ENCODE data around the gene RSPH9. TPM values are rescaled to one million over a fixed set of nuclear protein-coding genes. Genes with fewer than 3 reads are reported as not detected.

The RSPH9 gene
- total RNA-seq, 1 experiment from 2014 or later = not detected

DNA sequence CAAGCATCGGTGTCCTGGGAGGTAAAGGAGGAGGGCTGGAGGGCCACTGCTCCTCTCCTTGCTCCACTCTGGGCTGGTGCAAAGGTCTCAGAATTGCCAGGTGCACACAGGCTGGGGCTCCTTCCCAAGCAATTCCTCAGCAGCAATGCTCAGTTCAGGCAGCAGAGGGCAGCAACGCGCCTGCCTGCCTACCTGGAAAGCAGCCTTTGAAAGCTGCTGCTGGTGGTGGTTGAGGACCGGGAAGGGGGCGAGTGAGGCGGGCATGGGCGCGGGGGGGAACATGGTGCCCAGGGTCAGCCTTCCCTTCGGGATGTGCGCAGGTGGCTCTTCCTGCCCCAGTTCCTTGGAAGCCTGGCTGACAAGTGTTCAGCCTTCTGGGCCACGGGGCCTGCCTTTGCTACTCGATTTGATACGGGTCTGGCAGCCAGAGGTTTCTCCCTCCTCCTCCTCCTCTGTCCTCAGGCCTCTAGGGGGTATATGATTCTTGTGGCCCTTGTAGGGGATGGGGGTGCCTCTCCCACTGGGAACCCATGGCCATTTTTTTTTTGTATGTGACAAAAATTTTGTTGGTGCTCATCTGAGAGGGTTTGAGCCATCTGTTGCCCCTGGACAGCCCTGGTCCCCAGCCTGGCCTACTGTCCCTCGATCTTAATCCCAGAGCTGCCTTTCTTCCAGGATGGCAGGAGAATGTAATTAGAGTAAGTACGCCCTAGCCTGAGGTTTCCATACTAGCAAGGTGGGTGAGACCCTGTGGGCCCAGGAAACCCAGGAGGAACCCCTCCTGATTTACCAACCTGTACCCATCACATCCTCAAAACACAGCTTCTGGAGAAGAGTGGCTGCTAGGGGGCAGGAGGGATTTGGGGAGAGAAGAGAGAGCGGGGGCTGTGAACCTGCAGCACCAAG lies 22.7 kb downstream of the RSPH9 start:
- no peak overlapping the region for H3K4me3 ChIP-seq
- peaks cover 19% of the 10 kb centered on the region for H3K36me3 ChIP-seq
- H3K27me3 ChIP-seq (replicated peaks) = no peaks in the 10 kb centered on the region
- peaks cover 7% of the 10 kb centered on the region for H3K4me1 ChIP-seq (replicated peaks)
- DNase-seq (ENCODE audit: low read depth in 1 of 2, low spot score in 2 of 2) = peak; percentile 74 to 79
- no peak overlapping the region for H3K27ac ChIP-seq
- H3K9me3 ChIP-seq (replicated peaks) = no peaks in the 10 kb centered on the region

DNA sequence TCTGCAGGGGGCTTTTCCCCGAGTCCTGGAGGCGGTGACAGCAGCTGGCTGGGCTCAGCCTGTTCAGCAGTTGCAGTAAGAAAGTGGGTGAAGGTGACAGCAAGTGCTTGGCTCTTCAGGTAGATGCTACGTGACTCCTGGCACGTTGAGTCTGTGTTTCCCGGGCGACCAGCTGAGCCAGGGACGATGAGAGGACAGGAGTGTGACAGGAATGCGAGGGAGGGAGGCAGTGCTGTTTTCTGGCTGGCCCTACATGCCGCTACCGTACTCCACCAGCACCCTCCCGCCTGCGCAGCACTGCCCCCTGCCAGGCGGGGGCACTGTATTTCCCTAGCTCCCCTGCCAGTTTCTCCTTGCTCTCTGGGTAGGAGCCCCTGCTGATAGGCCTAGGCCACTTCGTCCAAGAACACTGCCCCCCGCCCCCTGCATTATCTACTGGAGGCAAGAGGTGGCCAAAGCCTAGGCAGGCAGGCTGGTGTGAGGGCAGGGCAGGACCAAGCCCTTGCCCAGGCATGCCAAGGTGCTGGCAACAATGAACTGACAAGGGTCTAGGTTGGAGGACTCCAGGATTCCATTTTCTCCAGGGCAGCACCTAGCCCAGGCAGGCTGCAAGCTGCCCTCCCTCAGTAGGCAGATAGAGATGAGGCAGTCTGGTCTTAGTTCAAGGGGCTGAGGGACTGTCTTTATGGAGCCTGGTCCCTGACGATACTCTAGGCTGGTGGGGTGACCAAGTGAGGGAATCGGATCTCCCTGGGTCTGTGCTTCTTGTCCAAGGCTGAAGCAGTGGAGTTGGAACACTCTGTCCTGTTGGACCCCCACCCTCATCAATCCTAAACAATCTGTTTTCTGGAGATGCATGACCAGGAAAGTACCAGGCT lies 23.6 kb downstream of the RSPH9 start:
- DNase-seq (ENCODE audit: low read depth in 1 of 2, low spot score in 2 of 2) = peak; percentile 53 to 61
- no peak overlapping the region for H3K27ac ChIP-seq

DNA sequence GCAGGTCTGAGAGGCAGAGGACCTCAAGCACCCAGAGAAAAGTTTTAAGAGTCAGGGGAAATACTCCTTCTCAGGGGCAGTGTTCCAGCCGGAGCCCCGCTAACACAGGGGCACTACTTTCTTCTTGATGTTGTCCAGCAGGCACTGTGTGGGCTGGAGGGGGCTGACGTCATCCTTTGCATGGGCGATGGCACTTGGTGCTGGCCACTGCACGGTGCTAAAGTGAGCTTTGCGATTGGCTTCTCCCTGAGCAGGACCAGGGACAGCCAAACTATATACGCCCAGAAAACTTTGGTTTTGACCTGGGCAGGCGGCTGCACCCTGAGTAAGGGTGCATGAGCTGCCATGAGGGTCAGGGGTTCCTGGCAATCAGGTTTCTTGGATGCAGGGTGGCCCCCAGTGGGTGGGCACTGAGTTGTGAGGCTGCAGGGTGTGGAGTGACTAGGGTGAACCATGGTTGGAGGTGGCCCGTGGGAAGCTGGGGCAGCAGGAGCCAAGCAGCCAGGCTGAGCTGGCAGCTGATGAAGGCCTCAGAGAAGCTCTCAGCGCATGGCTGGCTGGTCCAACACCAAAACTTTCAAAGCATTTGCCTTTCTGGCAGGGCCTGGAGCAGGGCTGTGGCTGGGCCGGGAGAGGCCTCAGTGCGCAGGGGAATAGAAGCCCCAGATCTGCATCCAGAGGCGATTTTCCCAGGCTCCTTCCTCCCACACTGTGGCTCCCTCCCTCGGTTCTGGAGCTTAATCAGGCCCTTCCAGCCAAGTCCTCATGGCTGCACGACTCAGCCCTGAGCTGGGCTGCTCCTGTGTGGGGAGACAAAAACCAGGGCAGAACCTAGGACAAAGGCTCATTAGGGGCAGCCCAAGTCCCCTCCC lies 24.4 kb downstream of the RSPH9 start:
- no peaks in the 10 kb centered on the region for H3K27me3 ChIP-seq (replicated peaks)
- peak; percentile 22 to 56 for DNase-seq (ENCODE audit: low read depth in 1 of 2, low spot score in 2 of 2)
- peaks cover 34% of the 10 kb centered on the region for H3K36me3 ChIP-seq
- no peak overlapping the region for H3K4me3 ChIP-seq
- no peak overlapping the region for H3K27ac ChIP-seq
- peaks cover 7% of the 10 kb centered on the region for H3K4me1 ChIP-seq (replicated peaks)
- no peaks in the 10 kb centered on the region for H3K9me3 ChIP-seq (replicated peaks)

More for the DNA sequence above, 23.6 kb downstream of the RSPH9 start:
- Histone ChIP-seq H3K4me3 (no peak overlapping the region), H3K4me1 (replicated peaks) (peaks cover 7% of the 10 kb centered on the region), H3K36me3 (peaks cover 25% of the 10 kb centered on the region), H3K9me3 (replicated peaks) (no peaks in the 10 kb centered on the region), H3K27me3 (replicated peaks) (no peaks in the 10 kb centered on the region)

DNA sequence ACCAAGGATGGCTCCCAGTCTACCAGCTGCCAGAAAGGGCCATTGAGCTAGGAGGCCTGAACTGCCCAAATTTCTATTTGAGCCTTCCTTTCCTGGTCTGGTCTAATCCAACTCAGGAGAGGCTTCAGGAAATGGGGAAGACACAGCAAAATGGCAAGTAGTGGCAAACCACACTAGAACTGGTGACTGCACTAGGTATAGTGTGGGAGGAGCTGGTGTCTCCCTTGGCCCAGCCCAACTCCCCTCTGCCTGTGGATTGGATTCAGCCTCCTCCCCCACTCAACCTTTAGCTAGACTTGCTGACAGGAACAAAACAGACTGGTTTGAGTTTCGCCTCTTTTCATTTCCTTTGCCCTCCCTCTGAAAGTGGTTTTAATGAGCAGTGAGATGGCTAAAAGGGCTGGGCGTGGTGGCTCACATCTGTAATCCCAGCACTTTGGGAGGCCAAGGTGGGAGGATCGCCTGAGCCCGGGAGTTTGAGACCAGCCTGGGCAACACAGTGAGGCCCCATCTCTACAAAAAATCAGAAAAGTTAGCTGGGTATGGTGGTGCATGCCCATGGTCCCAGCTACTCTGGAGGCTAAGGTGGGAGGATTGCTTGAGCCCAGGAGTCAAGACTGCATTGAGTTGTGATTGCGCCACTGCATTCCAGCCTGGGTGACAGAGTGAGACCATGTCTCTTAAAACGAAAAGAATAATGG lies 25.2 kb downstream of the RSPH9 start:
- Histone ChIP-seq H3K36me3 (peaks cover 41% of the 10 kb centered on the region), H3K9me3 (replicated peaks) (no peaks in the 10 kb centered on the region), H3K27ac (no peak overlapping the region), H3K4me1 (replicated peaks) (peaks cover 7% of the 10 kb centered on the region), H3K27me3 (replicated peaks) (no peaks in the 10 kb centered on the region), H3K4me3 (no peak overlapping the region)
- DNase-seq (ENCODE audit: low read depth in 1 of 2, low spot score in 2 of 2) = no peak

DNA sequence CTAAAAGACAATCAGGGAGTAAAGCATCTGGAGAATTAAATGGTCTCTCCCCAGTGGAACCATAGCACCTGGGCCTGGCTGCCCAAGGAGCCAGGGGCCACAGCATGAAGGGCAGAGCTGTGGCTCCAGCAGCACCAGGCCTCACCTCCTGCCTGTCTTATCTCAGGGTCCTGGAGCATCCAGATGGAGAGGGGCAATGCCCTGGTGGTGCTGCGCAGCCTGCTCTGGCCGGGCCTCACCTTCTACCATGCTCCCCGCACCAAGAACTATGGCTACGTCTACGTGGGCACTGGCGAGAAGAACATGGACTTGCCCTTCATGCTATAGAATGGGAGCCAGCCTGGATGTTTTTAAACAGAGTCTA lies 25.8 kb downstream of the RSPH9 start:
- Histone ChIP-seq H3K36me3 (peaks cover 47% of the 10 kb centered on the region), H3K27ac (no peak overlapping the region), H3K4me3 (no peak overlapping the region), H3K4me1 (replicated peaks) (peaks cover 7% of the 10 kb centered on the region), H3K27me3 (replicated peaks) (no peaks in the 10 kb centered on the region), H3K9me3 (replicated peaks) (no peaks in the 10 kb centered on the region)
- no peak for DNase-seq (ENCODE audit: low read depth in 1 of 2, low spot score in 2 of 2)

DNA sequence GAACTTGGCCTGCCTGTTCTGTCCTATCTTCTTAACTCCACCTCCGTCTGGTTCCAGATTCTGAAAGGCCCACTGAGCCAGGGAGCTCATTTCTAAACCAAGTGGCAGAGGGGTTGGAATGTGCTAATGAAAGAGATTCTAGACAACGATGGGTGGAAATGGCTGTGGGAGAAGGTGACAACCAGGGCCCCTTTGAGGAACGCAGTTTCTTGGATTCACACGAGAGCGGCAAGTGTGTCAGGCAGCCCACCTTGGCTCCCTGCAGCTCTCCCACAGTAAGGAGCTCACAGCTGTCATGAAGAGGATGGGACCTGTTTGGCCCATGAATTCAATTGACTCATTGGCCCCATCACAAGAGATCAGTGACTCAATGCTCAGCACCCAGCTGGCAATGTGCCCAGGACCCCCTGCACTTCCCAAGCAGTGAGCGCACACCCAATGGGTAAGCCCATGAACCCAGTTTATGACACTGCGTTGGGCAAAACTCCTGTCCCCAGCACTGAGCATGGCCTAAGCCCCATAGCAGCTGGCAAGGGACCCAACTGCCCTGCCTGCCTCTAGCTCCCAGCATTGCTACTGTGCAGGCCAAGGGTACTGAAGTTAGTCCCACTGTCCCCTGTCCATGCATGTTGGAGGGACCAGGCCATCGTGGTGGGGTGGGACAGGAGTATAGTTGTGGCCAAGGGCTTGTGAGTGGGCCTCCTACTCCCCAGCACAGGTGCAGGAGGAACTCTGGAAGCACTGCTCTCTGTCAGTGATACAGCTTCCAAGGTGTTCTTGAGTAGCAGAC lies 26.4 kb downstream of the RSPH9 start:
- Histone ChIP-seq H3K4me3 (no peak overlapping the region), H3K36me3 (peaks cover 51% of the 10 kb centered on the region), H3K27ac (no peak overlapping the region), H3K27me3 (replicated peaks) (no peaks in the 10 kb centered on the region), H3K9me3 (replicated peaks) (no peaks in the 10 kb centered on the region), H3K4me1 (replicated peaks) (peaks cover 7% of the 10 kb centered on the region)
- DNase-seq (ENCODE audit: low read depth in 1 of 2, low spot score in 2 of 2) = no peak

DNA sequence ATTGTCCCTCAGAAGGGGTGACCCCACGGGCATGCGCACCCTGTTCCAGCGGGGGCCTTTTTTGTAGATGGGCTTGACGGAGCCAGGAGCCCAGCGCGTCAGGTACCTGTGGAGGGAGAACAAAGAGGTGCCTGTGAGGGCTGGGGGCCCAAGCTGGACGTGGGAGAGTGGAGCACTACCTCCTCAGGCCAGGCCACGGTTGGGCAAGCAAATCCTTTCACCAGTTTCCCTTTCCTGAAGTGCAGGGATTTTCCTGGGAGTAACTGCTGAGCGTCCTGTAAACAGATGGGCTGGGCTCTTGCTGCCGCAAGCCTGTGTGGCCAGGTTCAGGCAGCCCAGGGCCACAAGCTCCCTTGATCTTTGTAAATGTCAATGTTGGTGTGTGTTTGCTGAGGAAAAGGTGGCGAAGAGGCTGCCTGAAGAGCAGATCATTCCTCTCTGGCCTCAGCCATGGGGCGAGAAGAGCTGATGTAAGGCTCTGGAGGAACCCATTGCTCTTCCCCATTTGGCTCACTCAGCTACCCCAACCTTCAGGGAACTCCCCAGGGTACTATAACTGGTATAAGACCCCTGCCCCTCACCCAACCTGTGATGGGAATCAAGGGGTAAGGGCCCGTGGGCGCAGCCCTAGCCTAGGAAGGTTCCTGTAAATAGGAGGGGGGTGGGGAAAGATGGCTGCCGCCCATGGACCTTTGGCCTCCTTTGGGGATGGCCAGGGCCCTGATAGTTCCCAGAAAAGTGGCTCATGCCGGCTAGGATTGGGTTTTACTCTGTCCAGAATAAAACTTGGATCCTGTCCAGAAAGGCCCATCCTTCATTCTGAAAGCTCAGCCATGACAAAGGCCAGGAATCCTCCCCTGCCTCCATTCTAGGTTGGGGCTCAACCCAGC lies 27.2 kb downstream of the RSPH9 start:
- DNase-seq (ENCODE audit: low read depth in 1 of 2, low spot score in 2 of 2) = no peak
- no peak overlapping the region for H3K4me3 ChIP-seq

DNA sequence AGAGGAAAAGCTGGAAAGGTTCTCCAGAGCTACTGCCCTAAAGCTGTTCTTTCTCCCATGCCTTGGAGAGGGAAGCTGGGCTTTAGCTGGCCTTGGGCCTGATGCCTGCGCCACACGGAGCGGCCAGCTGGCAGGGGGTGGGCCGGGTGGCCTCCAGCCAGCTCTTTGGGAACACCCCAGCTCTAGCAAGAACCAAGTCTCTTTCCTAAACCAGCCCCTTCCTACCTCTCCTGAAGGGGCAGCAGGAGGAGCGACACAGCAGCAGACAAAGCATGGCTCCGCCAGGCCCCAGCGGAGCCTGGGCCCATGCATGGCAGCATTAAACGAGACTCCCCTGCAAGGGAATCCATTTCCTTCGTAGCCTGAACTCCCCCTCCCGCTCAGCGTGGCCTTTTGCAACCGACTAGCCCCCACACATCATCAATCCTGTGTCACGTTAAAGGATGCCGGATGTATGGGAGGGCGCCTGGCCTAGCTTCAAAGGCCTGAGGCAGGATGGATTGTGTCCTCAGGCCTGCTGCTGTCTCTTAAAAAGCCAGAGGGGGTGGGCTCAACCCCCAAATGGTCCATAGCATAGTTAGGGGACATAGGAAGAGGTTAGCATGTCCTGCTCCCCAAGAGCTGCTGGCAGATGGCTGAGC lies 28.7 kb downstream of the RSPH9 start:
- Histone ChIP-seq H3K36me3 (peaks cover 74% of the 10 kb centered on the region), H3K27me3 (replicated peaks) (no peaks in the 10 kb centered on the region), H3K27ac (no peak overlapping the region), H3K4me3 (no peak overlapping the region), H3K9me3 (replicated peaks) (no peaks in the 10 kb centered on the region), H3K4me1 (replicated peaks) (peaks cover 3% of the 10 kb centered on the region; the same call in 1 of the 2 replicates)
- DNase-seq (ENCODE audit: low read depth in 1 of 2, low spot score in 2 of 2) = no peak

More for the DNA sequence above, 27.2 kb downstream of the RSPH9 start:
- no peaks in the 10 kb centered on the region for H3K9me3 ChIP-seq (replicated peaks)
- peaks cover 7% of the 10 kb centered on the region for H3K4me1 ChIP-seq (replicated peaks)
- H3K27me3 ChIP-seq (replicated peaks) = no peaks in the 10 kb centered on the region
- peaks cover 58% of the 10 kb centered on the region for H3K36me3 ChIP-seq
- H3K27ac ChIP-seq = no peak overlapping the region

DNA sequence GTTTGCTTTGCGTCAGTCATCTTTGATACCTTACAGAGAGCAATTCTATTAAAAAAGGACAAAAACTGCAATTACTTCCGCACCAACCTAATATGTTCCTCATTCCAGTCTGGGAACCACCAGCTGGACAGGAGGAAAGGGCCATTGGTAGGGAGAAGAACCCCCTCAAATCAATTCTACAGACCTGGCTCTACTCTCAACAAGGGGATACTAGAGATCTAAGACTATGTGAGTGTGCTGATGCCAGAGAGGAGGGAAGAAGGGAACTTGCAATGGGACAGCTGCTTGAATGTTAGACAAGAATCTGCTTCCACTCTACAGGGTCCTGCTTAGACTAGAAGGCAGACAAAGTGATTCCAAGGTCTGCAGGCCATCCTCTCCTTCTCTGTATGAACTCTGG lies 29.5 kb downstream of the RSPH9 start:
- Histone ChIP-seq H3K36me3 (peaks cover 81% of the 10 kb centered on the region), H3K9me3 (replicated peaks) (no peaks in the 10 kb centered on the region), H3K27ac (no peak overlapping the region), H3K4me3 (no peak overlapping the region), H3K4me1 (replicated peaks) (peaks cover 1% of the 10 kb centered on the region; the same call in 1 of the 2 replicates), H3K27me3 (replicated peaks) (no peaks in the 10 kb centered on the region)
- no peak for DNase-seq (ENCODE audit: low read depth in 1 of 2, low spot score in 2 of 2)

DNA sequence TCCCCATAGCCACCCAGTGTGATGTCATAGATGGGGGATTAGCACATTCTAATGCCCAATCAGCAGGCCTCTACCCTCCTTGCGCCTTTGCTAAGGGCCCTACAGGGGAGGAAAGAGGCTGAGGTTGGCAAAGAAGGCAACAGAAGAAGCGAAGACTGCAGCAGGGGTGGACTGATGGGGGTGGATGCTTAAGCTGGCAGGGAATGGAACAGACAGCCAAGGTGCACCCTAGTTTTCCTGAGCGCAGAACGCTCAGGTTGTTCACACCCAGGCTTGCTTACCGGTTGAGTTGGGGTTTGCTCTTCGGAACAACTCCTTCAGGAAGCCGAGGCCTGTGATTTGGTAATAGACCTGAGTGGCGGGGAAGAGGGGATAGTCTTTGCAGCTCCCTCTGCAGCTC lies 30.1 kb downstream of the RSPH9 start:
- no peaks in the 10 kb centered on the region for H3K4me1 ChIP-seq (replicated peaks)
- H3K27ac ChIP-seq = no peak overlapping the region
- H3K4me3 ChIP-seq = no peak overlapping the region
- peaks cover 87% of the 10 kb centered on the region for H3K36me3 ChIP-seq
- DNase-seq (ENCODE audit: low read depth in 1 of 2, low spot score in 2 of 2) = no peak
- no peaks in the 10 kb centered on the region for H3K27me3 ChIP-seq (replicated peaks)
- H3K9me3 ChIP-seq (replicated peaks) = no peaks in the 10 kb centered on the region

DNA sequence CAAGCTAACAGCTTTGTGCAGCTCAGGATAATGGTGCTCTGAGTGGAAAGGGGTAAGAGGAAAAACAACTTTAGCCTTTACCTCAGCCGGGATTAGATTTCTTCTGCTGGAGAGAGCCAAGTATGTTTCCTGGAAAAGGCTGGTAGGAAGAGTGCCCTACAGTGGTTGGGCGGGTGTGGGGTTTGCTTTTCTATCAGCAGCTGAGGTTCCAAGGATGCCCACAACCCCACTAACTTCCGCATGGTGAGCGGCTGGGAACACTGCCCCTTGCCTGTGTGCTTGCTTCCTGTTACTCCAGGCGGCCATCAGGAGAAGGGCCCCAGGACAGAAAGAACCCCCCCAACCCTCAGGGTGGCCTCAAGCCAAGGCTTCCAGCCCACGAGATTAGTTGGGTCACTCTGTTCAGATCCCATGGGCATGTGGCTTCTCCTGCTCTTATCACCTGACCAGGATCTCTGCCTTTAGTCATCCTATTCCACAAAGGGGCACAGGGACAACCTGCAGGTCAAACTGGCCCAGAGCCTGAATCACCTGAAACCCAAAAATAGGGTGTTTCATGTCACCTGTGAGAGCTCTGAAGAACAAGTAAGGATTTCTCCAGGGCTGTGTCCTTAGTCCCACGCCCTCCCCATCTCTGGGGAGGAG lies 32.2 kb downstream of the RSPH9 start:
- H3K9me3 ChIP-seq (replicated peaks) = no peaks in the 10 kb centered on the region
- no peaks in the 10 kb centered on the region for H3K4me1 ChIP-seq (replicated peaks)
- H3K4me3 ChIP-seq = no peak overlapping the region
- no peak for DNase-seq (ENCODE audit: low read depth in 1 of 2, low spot score in 2 of 2)
- peaks cover 90% of the 10 kb centered on the region for H3K36me3 ChIP-seq
- no peak overlapping the region for H3K27ac ChIP-seq
- H3K27me3 ChIP-seq (replicated peaks) = no peaks in the 10 kb centered on the region

Measured in SJSA1 (cell line).